AG09309 (cell line): Measurements from ENCODE around the gene GARNL3.

Experiments
- DNase-seq: peaks from one replicate; pipeline ENCODE4 v3.0.0-alpha.2; 2010; ENCODE audit warnings: low read depth
- H3K4me3 ChIP-seq: 2 replicates; pipeline ENCODE4 v1.5.1; 2011; ENCODE audit warnings: mild to moderate bottlenecking, low read depth, low read length, moderate library complexity; ENCODE audit not compliant: control insufficient read depth
- CTCF ChIP-seq: IDR thresholded peaks from 2 replicates; pipeline ENCODE4 v1.5.1; 2011; ENCODE audit warnings: mild to moderate bottlenecking, low read depth, low read length, inconsistent platforms; ENCODE audit not compliant: insufficient read depth, control insufficient read depth; ENCODE audit errors: missing control alignments

Gene GARNL3

DNA sequence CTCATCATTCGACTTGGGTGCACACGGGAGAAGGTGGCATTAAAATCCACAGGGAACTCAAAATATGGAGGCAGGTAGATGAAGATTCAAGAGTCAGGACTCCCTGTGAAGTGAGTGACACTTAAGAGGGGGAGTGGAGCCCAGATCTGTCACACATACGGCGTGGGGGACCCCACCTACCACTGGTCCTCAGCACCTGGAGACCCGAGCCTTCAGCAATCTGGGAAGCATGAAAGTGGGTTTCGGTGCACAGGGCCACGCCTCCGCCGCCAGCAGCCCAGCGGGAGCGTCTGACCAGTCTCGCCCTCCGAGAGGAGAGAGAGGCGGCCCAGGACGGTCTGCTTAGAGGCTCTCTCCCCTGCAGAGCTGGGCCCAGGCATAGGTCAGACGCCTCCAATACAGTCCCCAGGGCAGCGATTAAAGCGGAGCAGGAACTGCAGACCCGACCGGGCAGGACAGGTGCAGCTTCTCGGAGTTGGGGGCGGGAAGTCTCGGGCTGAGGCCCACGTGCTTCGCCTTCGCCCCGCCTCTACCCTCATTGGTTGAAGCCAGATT lies 131.8 kb downstream of the GARNL3 start:
- H3K4me3 ChIP-seq, result peak overlapping the region; percentile 3
- DNase-seq, result no peak
- no peak for TF ChIP-seq CTCF

- H3K4me3 ChIP-seq, result peak within 1 kb of the TSS; percentile 59
- peak; percentile 4 for TF ChIP-seq CTCF
- DNase-seq, result peak; percentile 86
These were observed 132.5 kb downstream of the GARNL3 start, which contains the start of gene SLC2A8 for GRCh38 chr9:127396808-127397645. Gene SLC2A8, plus strand, starts transcription at chr9:127397169. Its CDS starts 62 bp downstream, at chr9:127397231.

DNA sequence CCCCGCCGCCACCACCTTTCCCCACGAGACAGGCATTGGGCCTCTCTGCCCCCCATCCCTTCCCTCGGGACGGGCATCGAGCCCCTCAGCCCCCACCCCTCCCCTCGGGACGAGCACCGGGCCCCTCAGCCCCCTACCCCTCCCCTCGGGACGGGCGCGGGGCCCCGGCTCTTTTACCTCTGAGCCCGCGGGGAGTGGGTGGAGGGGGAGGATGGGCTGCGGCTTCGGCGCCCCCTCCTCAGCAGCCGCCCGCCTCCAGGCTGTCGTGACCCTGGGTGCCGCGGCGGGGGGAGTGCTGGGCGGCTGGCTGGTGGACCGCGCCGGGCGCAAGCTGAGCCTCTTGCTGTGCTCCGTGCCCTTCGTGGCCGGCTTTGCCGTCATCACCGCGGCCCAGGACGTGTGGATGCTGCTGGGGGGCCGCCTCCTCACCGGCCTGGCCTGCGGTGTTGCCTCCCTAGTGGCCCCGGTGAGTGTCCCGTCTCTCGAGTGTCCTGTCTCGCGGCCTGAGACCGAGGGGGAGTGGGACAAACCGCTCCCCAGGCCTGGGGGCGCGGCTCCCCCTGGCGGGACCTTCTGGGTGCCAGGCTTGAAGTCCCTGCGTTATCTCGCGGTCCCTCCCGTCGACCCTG lies 133.2 kb downstream of the GARNL3 start:
- no peak for DNase-seq
- TF ChIP-seq CTCF, result peak; percentile 48
- peak overlapping the region; percentile 59 for H3K4me3 ChIP-seq

- TF ChIP-seq CTCF, result no peak
- H3K4me3 ChIP-seq, result peak overlapping the region; percentile 59
- DNase-seq, result no peak
These were observed 133.7 kb downstream of the GARNL3 start for GRCh38 chr9:127398275-127398647.

DNA sequence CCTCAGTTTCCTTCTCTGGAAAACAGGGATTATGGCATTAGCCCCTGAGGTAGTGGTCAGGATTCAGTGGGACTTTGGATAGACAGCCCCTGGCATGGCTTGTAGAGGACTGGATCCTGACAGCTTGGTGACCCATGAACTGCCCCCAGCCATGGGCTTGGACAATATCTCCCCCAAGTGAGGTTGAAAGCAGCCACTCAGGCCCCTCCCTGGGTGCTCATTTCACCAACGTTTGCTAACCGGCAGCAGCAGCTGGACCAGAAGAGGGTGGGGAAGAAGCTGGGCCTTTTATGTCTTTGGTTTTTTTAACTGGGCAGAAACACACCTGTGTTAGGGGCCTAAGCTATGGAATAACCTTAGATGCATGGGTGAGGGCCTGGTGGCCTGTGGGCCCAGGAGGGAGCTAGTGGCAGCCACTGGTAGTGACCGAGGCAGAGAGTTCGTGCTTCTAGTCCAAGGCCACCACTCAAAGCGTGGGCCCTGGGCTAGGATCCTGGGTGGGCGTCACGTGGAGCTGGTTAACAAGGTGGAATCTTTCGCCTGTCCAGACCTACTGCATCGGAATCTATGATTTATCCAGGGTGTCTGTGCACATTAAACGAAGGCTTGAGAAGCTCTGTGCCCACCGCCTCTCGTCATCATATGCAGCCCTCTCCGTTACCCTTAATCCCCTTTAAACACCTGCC lies 134.3 kb downstream of the GARNL3 start:
- no peak for DNase-seq
- H3K4me3 ChIP-seq, result no peak overlapping the region

More for the DNA sequence above, 134.3 kb downstream of the GARNL3 start:
- TF ChIP-seq CTCF, result no peak
